Heart left ventricle (tissue), 16 donors: ENCODE measurements around the gene DNM2. TPM values are rescaled to one million over a fixed set of nuclear protein-coding genes. Genes with fewer than 3 reads are reported as not detected.
"Not testable (repeated sequence)": the region's sequence is repeated elsewhere in the genome, so short reads cannot be mapped to it uniquely, and the experiment has no call there.

Experiments used
- ATAC-seq, 4 donors: fragments of 200-7000 bp; cut with Tn5 transposase; one replicate each; pipeline ENCODE4 v1.9.1; 2020 to 2022; ENCODE audit warnings: moderate library complexity in 4 of 4, mild to moderate bottlenecking in 3 of 4, moderate number of reproducible peaks in 1 of 4
- DNase-seq, 5 donors: peaks; one replicate each; pipeline ENCODE4 v3.0.0-alpha.2; 2020
- H3K27ac ChIP-seq, 12 donors: fragments of 200-600 bp; sonication (generic) in 4 of 12; one replicate each; pipeline versions ENCODE4 v1.5.0 to v1.8.0; 2016 to 2022; ENCODE audit warnings: mild to moderate bottlenecking in 2 of 12
- H3K27me3 ChIP-seq, 9 donors: fragments of 200-600 bp; sonication (generic) in 2 of 9; one replicate each; pipeline versions ENCODE4 v1.5.1 to v1.8.0; 2016 to 2022; ENCODE audit warnings: mild to moderate bottlenecking in 3 of 9
- H3K36me3 ChIP-seq, 9 donors: fragments of 200-600 bp; sonication (generic) in 2 of 9; one replicate each; pipeline versions ENCODE4 v1.5.0 to v1.8.0; 2018 to 2022; ENCODE audit warnings: mild to moderate bottlenecking in 2 of 9
- H3K4me1 ChIP-seq, 12 donors: fragments of 200-600 bp; sonication (generic) in 4 of 12; one replicate each; pipeline versions ENCODE4 v1.5.0 to v1.8.0; 2016 to 2022; ENCODE audit warnings: mild to moderate bottlenecking in 3 of 12
- H3K4me3 ChIP-seq, 12 donors: fragments of 200-600 bp; sonication (generic) in 4 of 12; one replicate each; pipeline versions ENCODE4 v1.5.0 to v1.8.0; 2017 to 2022; ENCODE audit warnings: mild to moderate bottlenecking in 9 of 12, moderate library complexity in 4 of 12
- H3K9me3 ChIP-seq, 12 donors: fragments of 200-600 bp; sonication (generic) in 4 of 12; one replicate each; pipeline versions ENCODE4 v1.5.0 to v1.8.0; 2016 to 2022; ENCODE audit warnings: mild to moderate bottlenecking in 1 of 12
- CTCF ChIP-seq, 12 donors: fragments of 200-600 bp; sonication (generic) in 4 of 12; IDR thresholded peaks; one replicate each; pipeline versions ENCODE4 v1.5.0 to v1.8.0; 2018 to 2022; ENCODE audit warnings: antibody characterized with exemption in 12 of 12, mild to moderate bottlenecking in 5 of 12
- POLR2A ChIP-seq, 2 donors: fragments of 450-650 bp; IDR thresholded peaks; one replicate each; pipeline ENCODE4 v1.6.1; 2017; ENCODE audit warnings: antibody characterized with exemption in 2 of 2, mild to moderate bottlenecking in 2 of 2, moderate library complexity in 2 of 2
- WGBS, 4 donors: extraction: QIAGEN DNeasy Blood & Tissue Kit in 2 of 4; methylation state at CpG; one replicate each; pipeline versions ENCODE4 v1.1.5 to v1.1.7; 2013 to 2018; 5-methylcytosine and 5-hydroxymethylcytosine counted together
- intact Hi-C, 10 donors: fragments of 100-400 bp; cut with DNase I; formaldehyde crosslinking; loops; one replicate each; pipeline versions ENCODE4 v1.11.1 to v1.14.2; 2022
- long read RNA-seq, 3 donors: library from polyadenylated mRNA; unstranded; transcript quantifications; one replicate each; pipeline ENCODE4 v2.0.0, GENCODE V29; 2020 to 2021
- polyA plus RNA-seq, 2 donors: library from polyadenylated mRNA; stranded (reverse); fragments of 200-250 nt; gene quantifications; one replicate each; pipeline ENCODE4 v1.2.3, GENCODE V29; 2013
- total RNA-seq, 9 donors: library from RNA; depleted of rRNA in 2 of 9; stranded (reverse); fragments of >200 nt in 2 of 9; fragmentation: NEBNext Ultra II Directional in 3 of 9; extraction: Animal tissue kit (Norgen Biotek cat#: 25700) in 3 of 9; gene quantifications; one replicate each; pipeline versions ENCODE4 v1.1.0 to v1.2.4, GENCODE V29; 2016 to 2023
- donor health status: ischemic (EF 13 %, LVEDD 7.1; RV severe dilation, severe dysfunction).
- donor health status: healthy with polysubstance abuse.
- donor health status: DM: no; HTN: yes; CAD: no.
- donor health status: DM: no; HTN: no; CAD: no.
- donor health status: ischemic (EF 25% LVEDD 6.9; RV normal size, moderate dysfunction).
- donor health status: ischemic (EF 25% LVEDD 5.7; RV mildly dilated, moderate dysfunction).
- donor health status: healthy.
- donor health status: DM: yes; HTN: yes; CAD: no.
- donor health status: ischemic (EF 35%, LVEDD 5.7; RV mildly dilated, moderate dysfunction).
- donor health status: nonischemic (EF 11% LVEDD 7.7; RV severe dilation, severe dysfunction).
- donor health status: DM: yes; HTN: yes; CAD: no.
- donor health status: PGD.
- donor health status: ischemic (EF 29% LVEDD 5.4; RV normal size, mild dysfunction).
- donor health status: nonischemic (EF 23%, LVEDD 6.1; RV moderate dilation, normal function).

The DNM2 gene
- 100 to 1,000 TPM in 8 of 9 donors, 10 to 100 TPM in 1; 98.9 to 204 (median 137) TPM for total RNA-seq
- 100 to 1,000 TPM in 1 of 2 donors, 10 to 100 TPM in 1; 98.9 to 118 TPM for polyA plus RNA-seq
- long read RNA-seq, donor 1, full-length matches to known transcripts = 36 of 202 reads
- long read RNA-seq, donor 1, partial matches to known transcripts = 117 of 202 reads
- long read RNA-seq, donor 1, other reads (novel, unspliced or antisense) = 49 of 202 reads
- long read RNA-seq, donor 2, full-length matches to known transcripts = 14 of 160 reads
- long read RNA-seq, donor 2, partial matches to known transcripts = 122 of 160 reads
- long read RNA-seq, donor 2, other reads (novel, unspliced or antisense) = 24 of 160 reads
- long read RNA-seq, donor 3, full-length matches to known transcripts = 73 of 250 reads
- long read RNA-seq, donor 3, partial matches to known transcripts = 105 of 250 reads
- long read RNA-seq, donor 3, other reads (novel, unspliced or antisense) = 72 of 250 reads

GRCh38 chr19:10717356-10718204 lies at the start of gene DNM2:
DNM2 (plus strand) TSS chr19:10718079; CDS start chr19:10718243, 164 bp downstream.
- no peaks in the 10 kb centered on the region for H3K27me3 ChIP-seq
- peak; percentile 91 to 95 (median 94) for ATAC-seq
- DNase-seq = peak; percentile 99
- WGBS, 4 donors = 0% methylated on average over 29 to 57 of the region's 57 CpGs
- intact Hi-C loops = loop anchor here (1.0 to 10.0 kb wide), 12 partner anchors 35 to 153 kb away; partner anchors contain the start of gene TMED1 (in 1 of the 10)
- H3K4me1 ChIP-seq = peaks cover 8 to 45% (median 27%) of the 10 kb centered on the region in 12 donors
- peak within 1 kb of the TSS; percentile 91 to 100 (median 98) for H3K4me3 ChIP-seq
- peak; percentile 77 to 96 (median 86) for TF ChIP-seq CTCF (IDR thresholded peaks at IDR 0.05)
- peak; percentile 66 to 89 for TF ChIP-seq POLR2A (IDR thresholded peaks at IDR 0.05)
- H3K36me3 ChIP-seq = peaks cover 0 to 23% (median 10%) of the 10 kb centered on the region in 9 donors
- H3K9me3 ChIP-seq = no peaks in the 10 kb centered on the region
- H3K27ac ChIP-seq = peak within 1 kb of the TSS; percentile 78 to 100 (median 98)

GRCh38 chr19:10669246-10669645 lies 48.6 kb upstream of the DNM2 start:
- DNase-seq (peak in 1 of 5 donors; percentile 5), ATAC-seq (peak in 1 of 4 donors; percentile 29)
- WGBS, 4 donors = 49 to 60% (median 58%) methylated on average over 6 of the region's 6 CpGs
- TF ChIP-seq POLR2A (IDR thresholded peaks at IDR 0.05) (no peak), CTCF (IDR thresholded peaks at IDR 0.05) (no peak)
- H3K27ac ChIP-seq = no peak overlapping the region
- intact Hi-C loops = no loop called here
- H3K36me3 ChIP-seq = peaks cover 0 to 58% (median 37%) of the 10 kb centered on the region in 9 donors
- H3K4me1 ChIP-seq = peaks cover 3 to 43% (median 30%) of the 10 kb centered on the region in 12 donors
- H3K27me3 ChIP-seq = no peaks in the 10 kb centered on the region
- H3K4me3 ChIP-seq = no peak overlapping the region
- H3K9me3 ChIP-seq = no peaks in the 10 kb centered on the region

GRCh38 chr19:10670182-10670581 lies 47.7 kb upstream of the DNM2 start:
- TF ChIP-seq POLR2A (IDR thresholded peaks at IDR 0.05) = no peak
- peaks cover 0 to 67% (median 46%) of the 10 kb centered on the region in 9 donors for H3K36me3 ChIP-seq
- no peak overlapping the region for H3K4me3 ChIP-seq
- H3K9me3 ChIP-seq = no peaks in the 10 kb centered on the region
- 60 to 69% (median 66%) methylated on average over 1 of the region's 1 CpG for WGBS, 4 donors
- peak in 1 of 5 donors; percentile 18 for DNase-seq
- intact Hi-C loops = no loop called here
- no peaks in the 10 kb centered on the region for H3K27me3 ChIP-seq
- ATAC-seq = peak in 2 of 4 donors; percentile 57 to 66
- H3K27ac ChIP-seq = no peak overlapping the region
- H3K4me1 ChIP-seq = peaks cover 3 to 42% (median 30%) of the 10 kb centered on the region in 12 donors

- Histone ChIP-seq H3K4me3 (no peak overlapping the region), H3K27me3 (no peaks in the 10 kb centered on the region), H3K4me1 (peaks cover 3 to 40% (median 29%) of the 10 kb centered on the region in 12 donors), H3K27ac (peak overlapping the region in 1 of 12 donors; percentile 7), H3K36me3 (peaks cover 0 to 75% (median 54%) of the 10 kb centered on the region in 9 donors), H3K9me3 (no peaks in the 10 kb centered on the region)
- peak in 2 of 4 donors; percentile 35 to 36 for ATAC-seq
- peak in 1 of 5 donors; percentile 28 for DNase-seq
- no peak for TF ChIP-seq POLR2A (IDR thresholded peaks at IDR 0.05)
- intact Hi-C loops = no loop called here
- 74 to 78% (median 77%) methylated on average over 19 to 24 of the region's 24 CpGs for WGBS, 4 donors
These were observed 46.7 kb upstream of the DNM2 start for GRCh38 chr19:10670876-10671804.

- 94 to 96% (median 95%) methylated on average over 3 of the region's 3 CpGs for WGBS, 4 donors
- H3K9me3 ChIP-seq, H3K27ac ChIP-seq, intact Hi-C loops, H3K4me3 ChIP-seq, ATAC-seq, DNase-seq, H3K27me3 ChIP-seq: not testable (repeated sequence)
- Histone ChIP-seq H3K36me3 (peaks cover 0 to 72% (median 55%) of the 10 kb centered on the region in 9 donors), H3K4me1 (peaks cover 3 to 36% (median 28%) of the 10 kb centered on the region in 12 donors)
These were observed 46.0 kb upstream of the DNM2 start for GRCh38 chr19:10671922-10672321.

- Histone ChIP-seq H3K4me1 (peaks cover 0 to 16% (median 11%) of the 10 kb centered on the region in 12 donors), H3K36me3 (peaks cover 7 to 92% (median 87%) of the 10 kb centered on the region in 9 donors)
- H3K27me3 ChIP-seq, ATAC-seq, DNase-seq, H3K4me3 ChIP-seq, intact Hi-C loops, H3K9me3 ChIP-seq, H3K27ac ChIP-seq: not testable (repeated sequence)
- 84 to 91% (median 88%) methylated on average over 8 of the region's 8 CpGs for WGBS, 4 donors
These were observed 42.7 kb upstream of the DNM2 start for GRCh38 chr19:10675214-10675613.
